GM21515 (cell line): ENCODE data around the gene TRPV4.

Experiments
- ATAC-seq: cut with Tn5 transposase; IDR thresholded peaks from one replicate; pipeline ENCODE4 v1.9.1; 2021; ENCODE audit not compliant: unreplicated experiment

The TRPV4 gene

GRCh38 chr12:109808876-109809646, 24.1 kb downstream of the TRPV4 start:
- ATAC-seq, result no peak

GRCh38 chr12:109807954-109808643, 25.1 kb downstream of the TRPV4 start:
- no peak for ATAC-seq

- no peak for ATAC-seq
These were observed 28.1 kb downstream of the TRPV4 start for GRCh38 chr12:109804820-109805761.

- no peak for ATAC-seq
These were observed 29.5 kb downstream of the TRPV4 start for GRCh38 chr12:109803678-109804077.

- ATAC-seq, result no peak
These were observed 30.4 kb downstream of the TRPV4 start for GRCh38 chr12:109802828-109803227.

- no peak for ATAC-seq
These were observed 32.7 kb downstream of the TRPV4 start for GRCh38 chr12:109800536-109800935.

- no peak for ATAC-seq
These were observed 34.5 kb downstream of the TRPV4 start for GRCh38 chr12:109798691-109799090.

- no peak for ATAC-seq
These were observed 35.1 kb downstream of the TRPV4 start for GRCh38 chr12:109797905-109798669.

- no peak for ATAC-seq
These were observed 37.1 kb downstream of the TRPV4 start for GRCh38 chr12:109796057-109796456.

- ATAC-seq, result no peak
These were observed 38.2 kb downstream of the TRPV4 start for GRCh38 chr12:109795023-109795422.

- ATAC-seq, result no peak
These were observed 39.2 kb downstream of the TRPV4 start for GRCh38 chr12:109793826-109794501.

- no peak for ATAC-seq
These were observed 39.8 kb downstream of the TRPV4 start for GRCh38 chr12:109793411-109793810.

- no peak for ATAC-seq
These were observed 40.2 kb downstream of the TRPV4 start for GRCh38 chr12:109792992-109793391.

GRCh38 chr12:109789526-109790048, 43.6 kb downstream of the TRPV4 start:
- ATAC-seq, result no peak

- ATAC-seq, result no peak
These were observed 46.4 kb downstream of the TRPV4 start for GRCh38 chr12:109786799-109787198.

- ATAC-seq, result no peak
These were observed 47.3 kb downstream of the TRPV4 start for GRCh38 chr12:109785854-109786253.

GRCh38 chr12:109783965-109784244, 49.3 kb downstream of the TRPV4 start:
- ATAC-seq, result no peak

- ATAC-seq, result no peak
These were observed 49.8 kb downstream of the TRPV4 start for GRCh38 chr12:109783135-109783964.

- ATAC-seq, result no peak
These were observed 50.9 kb downstream of the TRPV4 start for GRCh38 chr12:109782326-109782703.
